ENCODE results near the gene CCDC83.

The CCDC83 gene

GRCh38 chr11:85855341-85855656, at the start of gene CCDC83:
CCDC83 (plus strand) TSS chr11:85855383; CDS start chr11:85865124, 9,741 bp downstream.
- no peak for FAIRE-seq

GRCh38 chr11:85805387-85805786, 49.8 kb upstream of the CCDC83 start:
- no peak for FAIRE-seq

GRCh38 chr11:85806016-85806415, 49.2 kb upstream of the CCDC83 start:
- no peak for FAIRE-seq

- no peak for FAIRE-seq
Observed at GRCh38 chr11:85806876-85807275, 48.3 kb upstream of the CCDC83 start.

GRCh38 chr11:85809191-85809590, 46.0 kb upstream of the CCDC83 start:
- no peak for FAIRE-seq

- no peak for FAIRE-seq
Observed at GRCh38 chr11:85809863-85810262, 45.3 kb upstream of the CCDC83 start.

GRCh38 chr11:85810521-85810870, 44.7 kb upstream of the CCDC83 start:
- no peak for FAIRE-seq

- FAIRE-seq = no peak
Observed at GRCh38 chr11:85810871-85811611, 44.1 kb upstream of the CCDC83 start, which contains the start of gene SYTL2. SYTL2 (minus strand) TSS chr11:85811141; CDS start chr11:85757725, 53,416 bp downstream.

- no peak for FAIRE-seq
Observed at GRCh38 chr11:85811624-85812023, 43.6 kb upstream of the CCDC83 start.

GRCh38 chr11:85813721-85814120, 41.5 kb upstream of the CCDC83 start:
- FAIRE-seq = no peak

GRCh38 chr11:85815186-85815931, 39.8 kb upstream of the CCDC83 start:
- FAIRE-seq = no peak

GRCh38 chr11:85819441-85819840, 35.7 kb upstream of the CCDC83 start:
- no peak for FAIRE-seq

- FAIRE-seq = no peak
Observed at GRCh38 chr11:85821636-85822035, 33.5 kb upstream of the CCDC83 start.

- no peak for FAIRE-seq
Observed at GRCh38 chr11:85822814-85823213, 32.4 kb upstream of the CCDC83 start.

- no peak for FAIRE-seq
Observed at GRCh38 chr11:85823816-85824215, 31.4 kb upstream of the CCDC83 start.

- FAIRE-seq = no peak
Observed at GRCh38 chr11:85825616-85826015, 29.6 kb upstream of the CCDC83 start.

- FAIRE-seq = no peak
Observed at GRCh38 chr11:85826116-85826855, 28.9 kb upstream of the CCDC83 start.

- FAIRE-seq = peak; percentile 4
Observed at GRCh38 chr11:85827748-85828639, 27.2 kb upstream of the CCDC83 start.

- no peak for FAIRE-seq
Observed at GRCh38 chr11:85828640-85828978, 26.6 kb upstream of the CCDC83 start.

- FAIRE-seq = no peak
Observed at GRCh38 chr11:85829172-85829571, 26.0 kb upstream of the CCDC83 start.

GRCh38 chr11:85831050-85831449, 24.1 kb upstream of the CCDC83 start:
- FAIRE-seq = no peak

- FAIRE-seq = no peak
Observed at GRCh38 chr11:85835263-85835662, 19.9 kb upstream of the CCDC83 start.

- no peak for FAIRE-seq
Observed at GRCh38 chr11:85835729-85836128, 19.5 kb upstream of the CCDC83 start.

Measured in endometrium (tissue), 2 donors.